ELR (cell line): ENCODE results near the gene IQCE.
"Not testable (repeated sequence)": the region's sequence is repeated elsewhere in the genome, so short reads cannot be mapped to it uniquely, and the experiment has no call there.

ENCODE experiments used
- DNase-seq: peaks from one replicate; pipeline ENCODE4 v3.0.0-alpha.2; 2015; ENCODE audit warnings: low read depth

Gene IQCE

DNA sequence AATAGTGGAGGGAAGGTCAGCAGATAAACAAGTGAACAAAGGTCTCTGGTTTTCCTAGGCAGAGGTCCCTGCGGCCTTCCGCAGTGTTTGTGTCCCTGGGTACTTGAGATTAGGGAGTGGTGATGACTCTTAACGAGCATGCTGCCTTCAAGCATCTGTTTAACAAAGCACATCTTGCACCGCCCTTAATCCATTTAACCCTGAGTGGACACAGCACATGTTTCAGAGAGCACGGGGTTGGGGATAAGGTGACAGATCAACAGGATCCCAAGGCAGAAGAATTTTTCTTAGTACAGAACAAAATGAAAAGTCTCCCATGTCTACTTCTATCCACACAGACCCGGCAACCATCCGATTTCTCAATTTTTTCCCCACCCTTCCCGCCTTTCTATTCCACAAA lies 25.2 kb upstream of the IQCE start:
- DNase-seq: not testable (repeated sequence)

- DNase-seq: not testable (repeated sequence)
Observed at GRCh38 chr7:2534214-2534613, 24.6 kb upstream of the IQCE start.

GRCh38 chr7:2535872-2536627 lies 22.7 kb upstream of the IQCE start:
- DNase-seq: not testable (repeated sequence)

DNA sequence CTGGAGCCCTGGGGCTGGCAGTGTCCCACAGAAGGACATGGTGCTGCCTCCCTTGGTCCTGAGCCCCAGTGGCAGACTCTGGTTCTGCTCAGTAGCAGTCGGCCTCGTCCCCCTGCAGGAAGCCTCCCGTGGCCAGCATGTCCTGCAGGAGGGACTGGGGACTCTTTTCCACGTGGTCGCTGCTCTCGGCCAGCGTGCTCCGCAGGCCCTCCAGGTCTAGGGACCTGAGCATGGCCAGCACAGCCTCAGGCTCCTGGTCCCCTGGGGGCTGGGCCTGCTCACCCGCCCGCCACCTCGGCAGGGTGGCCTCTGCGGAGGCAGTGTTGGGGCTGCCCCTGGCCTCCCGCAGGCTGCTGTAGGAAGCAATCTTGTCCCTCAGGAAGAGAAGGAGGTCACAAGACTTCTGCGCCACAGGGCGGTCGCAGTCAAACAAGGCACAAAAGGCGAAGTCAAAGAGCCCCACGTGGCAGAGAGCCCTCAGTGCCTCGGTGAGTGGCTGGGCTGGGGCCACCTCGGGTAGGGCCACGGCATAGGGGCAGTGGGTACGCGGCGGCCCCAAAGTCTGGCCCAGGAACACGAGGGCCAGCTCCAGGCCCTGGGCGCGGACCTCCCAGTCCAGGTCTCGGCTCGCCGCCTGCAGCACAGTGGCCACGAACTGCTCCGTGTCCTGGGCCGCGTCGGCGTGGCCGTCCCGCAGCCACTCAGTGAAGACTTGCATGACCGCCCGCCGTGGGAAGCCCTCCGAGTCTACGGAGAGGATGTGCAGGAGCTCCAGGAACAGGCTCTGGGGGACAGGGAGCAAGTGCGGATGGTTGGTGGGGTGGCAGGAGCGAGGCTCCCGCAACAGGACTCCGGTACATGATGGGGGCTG lies 20.6 kb upstream of the IQCE start:
- DNase-seq: no peak

DNA sequence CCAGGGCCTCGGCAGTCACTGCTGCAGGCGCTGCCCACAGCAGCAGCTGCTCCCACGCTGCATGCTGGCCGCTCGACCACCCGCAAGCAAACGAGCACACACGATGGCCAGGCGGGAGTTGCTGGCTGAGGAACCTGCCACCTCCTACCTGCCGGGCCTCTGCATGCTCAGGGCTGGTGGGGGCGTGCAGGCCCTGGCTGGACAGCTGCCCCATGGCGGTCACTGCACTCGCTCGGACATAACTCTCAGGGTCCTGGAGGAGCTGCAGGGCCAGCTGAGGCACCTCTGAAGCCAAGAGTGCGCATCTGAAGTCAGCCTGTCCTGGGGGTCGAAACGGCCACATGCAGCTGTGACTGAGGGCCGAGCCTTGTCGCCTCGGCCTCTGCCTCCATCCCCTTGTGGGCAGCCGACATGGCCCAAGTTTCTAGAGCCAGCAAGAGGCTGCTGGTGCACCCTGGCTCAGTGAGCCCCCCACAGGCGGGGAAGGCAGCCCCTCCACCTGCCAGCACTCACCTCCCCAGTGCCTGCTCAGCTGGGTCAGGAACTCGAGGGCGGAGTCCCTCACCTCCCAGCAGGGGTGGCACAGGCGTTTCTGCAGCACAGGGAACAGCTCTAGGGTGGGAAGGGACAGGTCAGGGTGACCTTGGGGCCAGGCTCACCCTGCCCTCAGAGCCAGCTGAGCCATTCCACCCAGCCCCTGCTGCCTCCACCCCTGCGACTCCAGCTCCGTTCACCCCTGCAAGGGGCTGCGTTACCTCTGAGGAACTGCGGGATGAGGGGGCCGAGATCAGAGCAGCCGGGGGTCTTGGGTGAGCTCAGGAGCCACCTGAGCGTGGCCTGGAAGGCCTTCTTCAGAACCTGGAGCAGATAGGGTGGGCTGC lies 19.5 kb upstream of the IQCE start:
- no peak for DNase-seq

GRCh38 chr7:2540133-2540532 lies 18.6 kb upstream of the IQCE start:
- no peak for DNase-seq

GRCh38 chr7:2540641-2541051 lies 18.1 kb upstream of the IQCE start:
- DNase-seq: no peak

DNA sequence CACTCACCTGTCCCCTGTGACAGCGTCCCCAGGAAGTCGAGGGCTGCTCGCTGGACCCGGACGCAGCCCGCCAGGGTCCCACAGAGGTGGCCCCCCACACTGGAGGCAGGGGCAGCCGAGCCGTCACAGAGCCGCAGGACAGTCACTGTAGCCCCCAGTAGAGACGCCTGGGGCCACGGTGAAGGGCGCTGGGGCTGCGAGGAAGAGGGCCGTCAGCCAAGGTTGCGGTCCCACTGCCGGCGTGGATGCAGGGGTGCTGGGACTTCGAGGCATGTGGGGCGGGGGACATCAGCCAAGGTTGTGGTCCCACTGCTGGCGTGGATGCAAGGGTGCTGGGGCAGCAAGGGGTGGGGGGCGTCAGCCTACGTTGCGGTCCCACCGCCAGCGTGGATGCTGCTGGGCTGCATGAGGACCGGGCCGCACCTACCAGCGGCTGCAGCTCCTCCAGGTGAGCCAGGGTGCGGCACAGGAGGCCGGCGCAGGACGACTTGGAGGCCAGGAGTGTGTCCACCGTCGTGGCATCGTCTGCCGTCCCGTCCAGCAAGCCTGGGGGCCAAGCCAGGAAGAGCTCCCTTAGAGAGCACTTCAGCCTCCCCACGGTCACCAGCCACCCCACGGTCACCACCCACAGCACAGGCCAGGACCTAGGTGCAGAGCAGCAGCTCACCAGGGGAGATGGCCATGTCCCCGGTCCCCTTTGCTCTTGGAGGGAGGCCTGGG lies 17.3 kb upstream of the IQCE start:
- DNase-seq: no peak

DNA sequence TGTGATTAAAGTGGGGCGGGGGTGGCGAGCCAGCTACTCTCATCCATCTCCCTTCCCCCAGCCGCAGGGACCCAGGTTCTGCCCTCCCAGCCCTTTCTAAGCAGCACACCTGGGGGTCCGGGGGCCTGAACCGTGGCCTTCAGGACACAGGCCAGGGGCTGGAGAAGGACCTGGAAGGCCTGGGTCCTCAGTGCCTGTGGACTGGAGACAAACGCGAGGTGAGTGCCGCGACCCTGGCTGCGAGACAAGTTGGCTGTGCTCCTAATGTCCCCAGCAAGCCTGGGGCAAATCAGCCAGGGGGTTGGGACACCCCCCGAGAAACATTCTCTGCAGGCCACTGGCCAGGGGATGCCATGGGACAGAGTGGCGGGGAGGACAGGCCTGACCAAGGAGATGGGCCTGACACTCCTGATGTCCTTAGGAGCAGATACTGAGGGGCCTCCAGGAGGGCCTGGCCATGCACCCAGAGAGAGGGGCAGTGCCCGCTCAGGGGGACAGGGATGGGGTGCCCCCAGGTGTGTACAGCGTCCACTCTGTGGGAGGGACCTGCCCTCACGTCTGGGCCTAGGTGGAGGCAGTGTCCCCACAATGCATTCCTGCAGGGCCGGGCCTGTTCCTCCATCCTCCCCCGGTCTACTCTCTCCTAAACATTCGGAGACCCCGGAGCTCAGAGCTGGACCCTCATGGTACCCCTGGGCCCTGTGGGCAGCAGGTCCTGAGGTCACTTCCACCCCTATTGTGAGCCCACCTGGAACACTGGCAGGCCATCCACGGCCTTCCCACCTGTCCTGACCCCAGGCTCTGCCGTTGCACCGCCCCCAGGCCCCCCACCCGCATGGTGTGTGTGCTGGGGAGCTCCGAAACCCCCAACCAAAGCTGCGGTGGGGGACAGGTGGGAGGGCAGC lies 16.5 kb upstream of the IQCE start:
- DNase-seq: no peak

DNA sequence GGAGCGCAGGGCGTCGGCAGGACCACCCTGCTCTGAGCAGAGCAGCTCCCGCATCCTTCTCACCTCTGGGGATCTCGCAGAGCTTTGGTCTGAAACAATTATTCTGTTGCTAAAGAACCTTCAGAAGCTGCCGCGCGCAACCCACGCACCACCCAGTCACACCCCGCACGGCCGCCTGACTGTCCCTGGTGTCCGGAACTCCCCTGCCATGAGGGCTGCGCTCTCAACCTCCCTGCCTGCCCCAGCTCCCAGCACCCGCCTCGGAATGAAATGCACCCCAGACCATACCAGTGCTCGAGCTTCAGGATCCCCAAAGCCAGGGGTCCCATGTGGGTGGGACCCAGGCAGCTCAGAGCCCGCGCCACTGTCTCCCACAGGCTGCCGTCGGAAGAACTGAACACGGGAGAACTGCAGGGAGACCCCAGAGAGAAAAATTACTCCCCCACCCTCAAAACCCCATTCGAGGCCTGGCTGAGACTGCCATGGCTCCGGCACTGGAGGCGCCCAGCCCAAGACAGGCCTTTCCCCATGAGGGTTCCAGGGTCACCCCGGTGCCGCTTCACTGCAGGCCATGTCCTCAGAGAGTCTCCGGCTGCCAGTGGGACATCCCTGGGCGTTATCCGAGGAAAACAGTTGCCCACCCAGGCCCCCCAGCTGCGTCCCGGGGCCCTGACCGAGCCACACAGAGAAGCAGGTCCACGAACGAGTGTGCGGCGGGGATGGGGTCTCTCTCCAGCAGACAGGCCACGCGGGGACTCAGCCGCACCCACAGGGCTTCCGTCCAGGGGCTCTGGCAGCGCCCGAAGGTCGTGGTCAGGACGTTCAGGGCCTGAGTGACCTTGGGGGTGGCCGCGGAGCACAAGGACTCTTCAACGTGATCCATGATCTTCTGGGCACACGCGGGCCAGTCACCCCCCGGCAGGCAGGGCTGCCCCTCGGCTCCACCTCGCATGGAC lies 15.6 kb upstream of the IQCE start:
- DNase-seq: no peak

- no peak for DNase-seq
Observed at GRCh38 chr7:2544541-2545188, 14.1 kb upstream of the IQCE start.

GRCh38 chr7:2545746-2546425 lies 12.9 kb upstream of the IQCE start:
- no peak for DNase-seq

DNA sequence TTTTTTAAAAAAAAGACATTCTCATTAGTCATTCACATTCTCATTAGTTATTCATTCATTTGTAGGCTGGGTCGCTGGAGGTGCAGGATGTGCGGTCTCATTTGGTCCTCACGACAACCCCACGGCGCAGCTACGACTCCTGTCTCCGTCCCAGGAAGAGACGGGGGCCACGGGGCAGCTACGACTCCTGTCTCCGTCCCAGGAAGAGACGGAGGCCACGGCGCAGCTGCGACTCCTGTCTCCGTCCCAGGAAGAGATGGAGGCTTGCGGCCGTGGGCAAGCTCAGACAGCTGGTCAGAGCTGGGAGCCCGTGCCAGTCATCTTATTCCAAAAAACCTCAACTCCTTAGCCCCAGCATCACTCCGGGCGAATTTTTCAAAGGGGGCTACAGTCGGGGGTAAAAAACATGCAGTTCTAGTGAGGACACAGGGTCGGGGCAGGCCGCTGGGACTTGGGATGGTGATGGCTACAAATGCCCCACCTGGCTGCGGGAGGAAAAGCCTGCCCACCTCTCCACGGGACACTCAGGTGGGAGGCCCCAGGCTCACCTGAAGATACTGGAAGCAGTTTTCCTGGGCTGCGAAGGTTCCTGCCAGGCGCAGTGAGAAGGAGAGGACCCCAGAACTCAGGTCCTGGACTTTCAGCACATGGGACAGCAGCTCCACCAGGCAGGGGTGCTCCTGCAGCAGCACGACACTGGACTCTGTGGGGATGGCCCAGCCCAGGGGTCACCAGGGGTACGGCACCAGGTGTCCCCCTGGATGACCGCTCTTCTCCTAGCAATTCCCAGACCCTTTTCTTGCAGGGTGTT lies 11.8 kb upstream of the IQCE start:
- DNase-seq: no peak

- DNase-seq: no peak
Observed at GRCh38 chr7:2551418-2551817, 7.4 kb upstream of the IQCE start.

GRCh38 chr7:2553108-2553507 lies 5.7 kb upstream of the IQCE start:
- peak; percentile 46 for DNase-seq

- DNase-seq: no peak
Observed at GRCh38 chr7:2553831-2554581, 4.8 kb upstream of the IQCE start.

DNA sequence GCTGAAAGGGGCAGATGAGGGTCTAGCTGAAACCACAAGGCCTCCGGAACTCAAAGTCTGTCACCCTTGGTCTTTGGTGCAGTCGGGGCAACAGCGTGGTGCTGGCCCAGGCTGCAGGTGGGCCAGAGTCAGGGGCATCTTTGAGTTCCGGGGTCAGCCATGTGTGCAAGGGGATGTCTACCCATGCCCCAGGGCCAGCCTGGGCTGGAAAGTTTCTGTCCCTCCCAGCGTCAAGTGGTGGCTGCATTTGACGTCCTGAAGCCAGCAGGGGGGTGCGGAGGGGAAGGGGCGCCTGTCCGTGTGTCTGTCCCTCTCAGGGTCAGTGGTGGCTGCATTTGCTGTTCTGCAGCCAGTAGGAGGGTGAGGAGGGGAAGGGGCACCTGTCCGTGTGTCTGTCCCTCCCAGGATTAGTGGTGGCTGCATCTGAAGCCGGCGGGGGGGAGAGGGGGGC lies 4.1 kb upstream of the IQCE start:
- no peak for DNase-seq
